ENCODE results near the gene NCKAP5.

NCKAP5 gene

DNA sequence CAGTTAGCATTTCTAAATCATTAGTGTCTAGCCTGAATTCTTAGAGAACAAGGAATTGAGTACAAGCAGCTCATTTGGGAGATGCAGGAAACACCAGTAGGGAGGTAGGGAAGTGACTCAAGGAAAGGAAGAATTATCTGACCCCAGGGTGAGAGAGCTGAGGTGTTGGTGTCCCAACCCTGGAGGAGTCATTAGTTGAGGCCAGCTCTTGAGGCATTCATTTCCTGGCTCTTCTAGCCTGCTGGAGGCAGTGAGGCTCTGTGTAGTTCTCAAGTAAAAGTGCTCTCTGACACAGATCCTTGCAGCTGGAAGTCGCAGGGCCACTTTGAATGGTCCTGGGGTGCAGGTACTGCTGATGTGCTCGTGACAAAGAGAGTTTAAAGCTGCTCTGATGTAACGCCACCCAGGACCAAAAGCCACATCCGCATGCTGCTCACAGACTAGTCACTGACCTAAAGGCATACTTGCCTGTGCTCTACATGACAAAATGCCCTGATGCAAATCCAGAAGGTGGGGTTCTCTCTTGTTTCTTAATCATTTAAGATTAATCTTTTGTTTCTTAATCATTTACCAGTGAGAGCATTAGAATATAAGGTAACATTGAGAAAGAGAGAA, 598.8 kb downstream of the NCKAP5 start:
- DNase-seq, result no peak

DNA sequence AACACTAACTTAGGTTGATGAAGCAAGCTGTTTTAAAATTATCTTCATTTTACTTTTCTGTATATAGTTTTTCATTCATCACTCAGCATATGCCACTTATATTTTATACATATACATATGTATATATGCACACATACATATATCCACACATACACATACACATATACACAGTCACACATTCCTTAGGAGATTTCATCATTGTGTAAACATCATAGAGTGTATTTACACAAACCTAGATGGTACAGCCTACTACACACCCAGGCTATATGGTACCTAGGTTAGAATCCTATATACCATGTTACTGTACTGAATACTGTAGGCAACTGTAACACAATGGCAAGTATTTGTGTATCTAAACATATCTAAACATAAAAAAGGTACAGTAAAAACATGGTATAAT, 602.8 kb downstream of the NCKAP5 start:
- DNase-seq, result no peak

DNA sequence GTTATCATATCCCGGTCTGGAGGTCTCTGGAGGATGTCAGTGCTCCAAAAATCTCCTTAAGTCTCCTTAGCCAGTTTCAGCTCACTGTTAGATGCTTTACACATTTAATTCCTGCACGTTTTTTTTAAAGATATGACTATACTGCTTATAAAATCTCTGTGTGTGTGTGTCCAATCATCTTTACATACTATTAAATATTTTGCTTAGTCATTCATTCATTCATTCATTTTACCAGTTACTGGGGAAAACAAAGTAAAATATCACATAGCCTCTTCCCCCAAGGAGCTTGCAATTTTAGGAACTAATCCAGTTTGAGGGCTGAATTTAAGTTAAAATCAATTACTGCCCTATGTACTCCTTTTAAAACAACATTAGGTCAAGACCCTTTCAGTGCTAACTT, 605.1 kb downstream of the NCKAP5 start:
- no peak for DNase-seq

GRCh38 chr2:132958887-132959286, 609.4 kb downstream of the NCKAP5 start:
- no peak for DNase-seq

DNA sequence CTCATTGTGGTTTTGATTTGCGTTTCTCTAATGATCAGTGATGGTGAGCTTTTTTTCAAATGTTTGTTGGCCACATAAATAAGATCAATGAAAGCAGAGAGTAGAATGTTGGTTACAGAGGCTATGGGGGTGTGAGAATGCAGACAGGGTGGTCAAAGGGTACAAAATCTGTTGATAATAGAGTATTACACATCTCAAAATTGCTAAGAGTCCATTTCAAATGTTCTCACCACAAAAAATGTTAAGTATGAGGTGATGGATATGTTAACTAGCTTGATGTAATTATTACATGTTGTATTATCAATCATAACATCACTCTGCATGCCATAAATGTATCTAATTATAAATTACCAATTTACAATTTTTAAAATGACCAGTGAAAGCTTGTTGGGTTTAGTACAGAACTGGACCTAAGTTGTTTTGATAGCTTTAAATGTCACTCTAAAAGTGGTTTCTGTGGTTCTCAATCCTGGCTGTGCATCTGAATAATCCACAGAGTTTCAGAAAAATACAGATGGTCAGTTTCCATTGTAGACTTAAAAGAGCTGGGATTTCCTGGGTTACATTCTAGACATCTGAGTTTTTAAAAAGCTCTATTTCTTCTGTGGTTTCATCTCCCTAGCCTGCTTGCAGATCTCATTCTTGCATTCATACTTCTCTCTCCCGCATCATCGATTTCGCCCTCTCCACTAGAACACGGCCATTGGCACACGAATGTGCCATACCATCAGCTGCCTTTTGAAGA, 612.2 kb downstream of the NCKAP5 start:
- DNase-seq, result no peak

DNA sequence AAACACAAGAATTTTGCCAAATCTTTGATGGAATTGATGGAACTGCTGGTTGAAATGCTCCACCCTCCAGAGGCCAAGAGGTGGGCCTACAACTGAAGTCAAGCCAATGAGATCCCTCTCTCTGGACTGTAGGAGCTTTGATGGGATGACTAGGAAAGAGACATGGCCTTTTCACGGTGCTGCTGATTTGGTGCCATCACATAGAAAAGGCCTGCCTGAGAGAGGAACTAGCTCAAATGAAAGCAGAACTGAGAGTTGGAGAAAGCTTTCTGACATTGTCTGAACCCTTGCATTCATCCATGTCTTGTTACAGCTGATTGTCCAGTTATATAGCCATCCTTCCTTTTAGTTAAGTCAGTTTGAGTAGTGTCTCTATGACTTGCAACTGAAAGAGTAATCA, 614.5 kb downstream of the NCKAP5 start:
- DNase-seq, result no peak

- DNase-seq, result no peak
Observed at GRCh38 chr2:132951008-132951714, 617.1 kb downstream of the NCKAP5 start.

- DNase-seq, result no peak
Observed at GRCh38 chr2:132949108-132949507, 619.2 kb downstream of the NCKAP5 start.

DNA sequence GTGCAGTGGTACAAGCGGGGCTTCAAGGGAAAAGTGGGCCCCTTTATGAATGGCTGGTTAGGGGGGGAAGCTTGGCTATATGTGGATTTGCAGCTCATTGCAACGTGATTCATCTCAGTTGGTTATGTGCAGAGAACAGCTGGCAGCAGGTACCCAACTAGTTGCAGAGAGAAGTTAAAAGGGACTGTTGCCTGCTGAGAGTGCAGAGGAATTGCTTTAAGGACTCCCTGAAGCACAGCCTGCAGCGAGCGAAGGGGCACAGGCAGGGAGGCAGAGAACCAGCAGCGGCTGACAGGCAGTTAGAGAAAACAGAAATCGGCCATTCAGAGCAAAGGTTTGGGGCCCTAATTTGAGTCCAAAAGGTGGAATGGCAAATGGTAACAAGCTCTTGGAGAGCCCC, 620.1 kb downstream of the NCKAP5 start:
- DNase-seq, result no peak

DNA sequence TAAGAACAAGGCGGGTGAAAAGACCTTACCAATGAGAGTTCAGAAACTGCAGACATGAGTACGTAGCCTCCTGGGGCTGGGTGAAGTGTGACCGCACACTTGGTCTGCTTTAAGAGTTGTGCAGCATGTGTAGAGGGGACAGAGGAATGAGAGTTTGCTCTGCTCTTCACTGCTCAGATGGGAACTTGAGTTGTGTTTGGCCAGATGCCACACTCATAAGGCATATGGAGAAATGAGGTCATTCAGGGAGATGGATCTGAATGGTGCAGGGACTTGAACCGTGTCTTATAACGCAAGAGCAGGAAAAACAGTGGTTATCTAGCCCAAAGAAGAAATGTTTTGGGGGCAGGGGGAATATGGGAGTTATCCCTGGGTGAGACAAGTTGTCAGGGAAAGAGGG, 624.4 kb downstream of the NCKAP5 start:
- peak; percentile 50 for DNase-seq

GRCh38 chr2:132941296-132942020, 626.8 kb downstream of the NCKAP5 start:
- no peak for DNase-seq

DNA sequence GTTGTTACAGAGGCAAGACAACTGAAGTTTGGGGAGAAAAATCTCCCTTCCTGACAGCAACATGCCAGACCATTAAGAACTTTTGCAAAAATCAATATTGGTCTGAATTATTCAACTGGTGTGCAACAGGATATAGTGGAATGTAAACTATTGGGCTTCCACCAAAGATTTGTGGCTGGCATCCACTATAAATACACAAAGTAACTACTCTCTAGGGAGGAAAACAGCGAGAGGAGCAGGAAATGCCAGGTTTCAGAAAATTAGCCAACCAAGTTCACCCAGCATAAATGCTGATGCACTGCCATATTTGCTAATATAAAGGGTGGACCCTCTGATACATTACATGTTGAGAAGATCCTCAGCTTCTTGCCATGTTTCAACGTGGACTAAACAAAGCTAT, 630.6 kb downstream of the NCKAP5 start:
- DNase-seq, result no peak

GRCh38 chr2:132936791-132937190, 631.5 kb downstream of the NCKAP5 start:
- no peak for DNase-seq

- DNase-seq, result no peak
Observed at GRCh38 chr2:132936261-132936660, 632.0 kb downstream of the NCKAP5 start.

- DNase-seq, result no peak
Observed at GRCh38 chr2:132929786-132930185, 638.5 kb downstream of the NCKAP5 start.

- no peak for DNase-seq
Observed at GRCh38 chr2:132923787-132924186, 644.5 kb downstream of the NCKAP5 start.

DNA sequence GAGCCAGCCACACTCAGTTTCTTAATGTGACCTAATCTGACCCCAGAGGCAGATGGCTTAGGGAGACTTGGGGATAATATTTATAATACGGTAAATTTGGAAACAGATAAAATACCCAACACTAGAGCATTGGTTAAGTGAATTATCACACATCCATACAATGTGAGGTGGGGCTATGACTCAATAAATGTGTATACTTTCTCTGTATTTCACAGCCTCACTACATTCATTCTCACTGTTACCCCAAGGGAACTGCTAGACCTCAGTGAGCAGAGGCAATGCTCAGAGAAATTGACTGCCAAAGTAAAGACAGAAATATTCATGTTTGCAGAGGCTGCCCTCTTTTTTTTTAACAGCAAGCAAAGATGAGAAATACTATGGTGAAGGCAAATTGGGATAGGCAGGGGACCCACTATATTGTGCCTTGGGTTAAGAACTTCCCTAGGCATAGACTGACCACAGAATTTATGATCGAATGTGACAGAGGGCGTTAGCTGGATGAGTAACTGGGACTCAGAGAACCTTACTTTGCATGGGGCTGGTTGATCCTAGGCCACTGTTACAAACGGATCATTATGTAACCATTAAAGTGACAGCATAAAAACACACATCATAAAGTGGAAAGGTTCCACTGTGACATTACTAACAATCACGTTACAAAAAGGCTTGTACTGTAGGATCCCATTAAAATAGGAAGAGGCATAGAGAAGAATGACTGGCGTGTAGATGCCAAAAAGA, 652.3 kb downstream of the NCKAP5 start:
- no peak for DNase-seq

GRCh38 chr2:132911726-132912724, 656.2 kb downstream of the NCKAP5 start:
- no peak for DNase-seq

GRCh38 chr2:132910432-132910831, 657.8 kb downstream of the NCKAP5 start:
- DNase-seq, result no peak

- no peak for DNase-seq
Observed at GRCh38 chr2:132909427-132909826, 658.8 kb downstream of the NCKAP5 start.

- DNase-seq, result no peak
Observed at GRCh38 chr2:132904142-132904842, 664.0 kb downstream of the NCKAP5 start.

Measured in NCI-H510A (cell line).